Body of pancreas (tissue), 4 donors: Measurements from ENCODE around the gene CNGA4. TPM values are rescaled to one million over a fixed set of nuclear protein-coding genes. Genes with fewer than 3 reads are reported as not detected.

ENCODE experiments used
- ATAC-seq: fragments of 150-250 bp; one replicate; pipeline ENCODE4 v1.9.1; 2016
- DNase-seq, 4 donors: peaks; one replicate each; pipeline ENCODE4 v3.0.0-alpha.2; 2019
- H3K27ac ChIP-seq, 4 donors: fragments of 200-600 bp; sonication (generic); 1 replicate in 3 of 4; 2 replicates in 1 of 4; pipeline versions ENCODE4 v1.5.1 to v1.6.1; 2016 to 2019; ENCODE audit warnings: mild to moderate bottlenecking in 1 of 4, mixed read lengths in 1 of 4, moderate library complexity in 1 of 4
- H3K27me3 ChIP-seq, 2 donors: fragments of 200-600 bp; sonication (generic); one replicate each; pipeline ENCODE4 v1.6.0; 2016; ENCODE audit warnings: mild to moderate bottlenecking in 1 of 2
- H3K36me3 ChIP-seq, 2 donors: fragments of 200-600 bp; sonication (generic); replicated peaks in 1 of 2; 2 replicates each; pipeline ENCODE4 v1.5.1; 2016; ENCODE audit warnings: low read depth in 2 of 2; ENCODE audit not compliant: insufficient read depth in 1 of 2
- H3K4me1 ChIP-seq: fragments of 200-600 bp; sonication (generic); one replicate; pipeline ENCODE4 v1.6.0; 2016
- H3K4me3 ChIP-seq, 2 donors: fragments of 200-600 bp; sonication (generic); 1 replicate in 1 of 2; 2 replicates in 1 of 2; pipeline ENCODE4 v1.5.1; 2016 to 2019
- H3K9me3 ChIP-seq, 3 donors: fragments of 200-600 bp; sonication (generic); 1 replicate in 2 of 3; 2 replicates in 1 of 3; pipeline ENCODE4 v1.5.1; 2016
- CTCF ChIP-seq, 7 experiments: fragments of 450-650 bp in 4 of 7; fragments of 200-600 bp in 3 of 7; sonication (generic) in 3 of 7; IDR thresholded peaks; one replicate each; pipeline ENCODE4 v1.5.1; 2016 to 2019; ENCODE audit warnings: antibody characterized with exemption in 7 of 7
- POLR2A ChIP-seq, 3 donors: fragments of 450-650 bp; IDR thresholded peaks; one replicate each; pipeline ENCODE4 v1.6.1; 2016; ENCODE audit warnings: antibody characterized with exemption in 3 of 3, mild to moderate bottlenecking in 2 of 3
- WGBS, 2 donors: methylation state at CpG; one replicate each; pipeline ENCODE4 v1.1.5; 2017; 5-methylcytosine and 5-hydroxymethylcytosine counted together
- intact Hi-C: fragments of 100-400 bp; cut with DNase I; formaldehyde crosslinking; loops from one replicate; pipeline ENCODE4 v1.15.1; 2023
- total RNA-seq, 2 donors: library from RNA; depleted of rRNA; stranded (reverse); fragments of >200 nt; gene quantifications; one replicate each; pipeline ENCODE4 v1.1.0, GENCODE V29; 2016

Gene CNGA4
- total RNA-seq, 2 donors from 2014 or later: not detected

- no peaks in the 10 kb centered on the region for H3K27me3 ChIP-seq
- peaks cover 15% of the 10 kb centered on the region for H3K4me1 ChIP-seq
- no peak overlapping the region for H3K27ac ChIP-seq
- H3K36me3 ChIP-seq: peaks cover 0 to 11% of the 10 kb centered on the region in 2 donors
- H3K9me3 ChIP-seq: no peaks in the 10 kb centered on the region
- no peak for DNase-seq
- no peak overlapping the region for H3K4me3 ChIP-seq
- intact Hi-C loops: no loop called here
- 75 to 94% methylated on average over 1 to 2 of the region's 3 CpGs for WGBS, 2 donors
- TF ChIP-seq POLR2A (IDR thresholded peaks at IDR 0.05): no peak
- TF ChIP-seq CTCF (IDR thresholded peaks at IDR 0.05): no peak
- no peak for ATAC-seq
These were observed 14.5 kb upstream of the CNGA4 start for GRCh38 chr11:6224421-6224820.

- TF ChIP-seq CTCF (IDR thresholded peaks at IDR 0.05) (no peak), POLR2A (IDR thresholded peaks at IDR 0.05) (no peak)
- ATAC-seq (no peak), DNase-seq (no peak)
- WGBS, 2 donors: 43 to 45% methylated on average over 1 of the region's 1 CpG
- Histone ChIP-seq H3K9me3 (no peaks in the 10 kb centered on the region), H3K4me3 (no peak overlapping the region), H3K27ac (no peak overlapping the region), H3K4me1 (peaks cover 15% of the 10 kb centered on the region), H3K27me3 (no peaks in the 10 kb centered on the region), H3K36me3 (peaks cover 0 to 11% of the 10 kb centered on the region in 2 donors)
- intact Hi-C loops: no loop called here
These were observed 13.9 kb upstream of the CNGA4 start for GRCh38 chr11:6225024-6225423.

GRCh38 chr11:6225896-6226295, 13.0 kb upstream of the CNGA4 start:
- no peak overlapping the region for H3K4me3 ChIP-seq
- peaks cover 0 to 11% of the 10 kb centered on the region in 2 donors for H3K36me3 ChIP-seq
- TF ChIP-seq CTCF (IDR thresholded peaks at IDR 0.05) (no peak), POLR2A (IDR thresholded peaks at IDR 0.05) (no peak)
- peaks cover 15% of the 10 kb centered on the region for H3K4me1 ChIP-seq
- WGBS, 2 donors: 47 to 56% methylated on average over 2 of the region's 2 CpGs
- no peaks in the 10 kb centered on the region for H3K27me3 ChIP-seq
- DNase-seq (no peak), ATAC-seq (no peak)
- H3K27ac ChIP-seq: no peak overlapping the region
- intact Hi-C loops: no loop called here
- H3K9me3 ChIP-seq: no peaks in the 10 kb centered on the region

GRCh38 chr11:6228520-6228919, 10.4 kb upstream of the CNGA4 start:
- H3K36me3 ChIP-seq: no peaks in the 10 kb centered on the region
- no peak overlapping the region for H3K27ac ChIP-seq
- no peak for TF ChIP-seq POLR2A (IDR thresholded peaks at IDR 0.05)
- TF ChIP-seq CTCF (IDR thresholded peaks at IDR 0.05): no peak
- DNase-seq (no peak), ATAC-seq (no peak)
- 45 to 51% methylated on average over 3 of the region's 3 CpGs for WGBS, 2 donors
- no peaks in the 10 kb centered on the region for H3K27me3 ChIP-seq
- no peaks in the 10 kb centered on the region for H3K9me3 ChIP-seq
- intact Hi-C loops: no loop called here
- no peak overlapping the region for H3K4me3 ChIP-seq
- H3K4me1 ChIP-seq: peaks cover 24% of the 10 kb centered on the region

GRCh38 chr11:6229911-6230310, 9.0 kb upstream of the CNGA4 start:
- Histone ChIP-seq H3K27ac (no peak overlapping the region), H3K36me3 (no peaks in the 10 kb centered on the region), H3K27me3 (no peaks in the 10 kb centered on the region), H3K4me1 (peaks cover 28% of the 10 kb centered on the region), H3K9me3 (no peaks in the 10 kb centered on the region), H3K4me3 (no peak overlapping the region)
- ATAC-seq: no peak
- intact Hi-C loops: no loop called here
- TF ChIP-seq POLR2A (IDR thresholded peaks at IDR 0.05) (no peak), CTCF (IDR thresholded peaks at IDR 0.05) (no peak)
- WGBS, 2 donors: 17 to 42% methylated on average over 2 of the region's 2 CpGs
- DNase-seq: no peak
